Measurements from ENCODE around the gene AK1. TPM values are rescaled to one million over a fixed set of nuclear protein-coding genes. Genes with fewer than 3 reads are reported as not detected.
A peak's percentile ranks its signal among the peaks of the same experiment; 100 is the strongest.

AK1 gene
- total and polyA plus RNA-seq, 2 of the 13 experiments (the other 11 are each of a cell fraction or from before 2014, with no cell fraction given): 19.1 to 32.8 TPM

DNA sequence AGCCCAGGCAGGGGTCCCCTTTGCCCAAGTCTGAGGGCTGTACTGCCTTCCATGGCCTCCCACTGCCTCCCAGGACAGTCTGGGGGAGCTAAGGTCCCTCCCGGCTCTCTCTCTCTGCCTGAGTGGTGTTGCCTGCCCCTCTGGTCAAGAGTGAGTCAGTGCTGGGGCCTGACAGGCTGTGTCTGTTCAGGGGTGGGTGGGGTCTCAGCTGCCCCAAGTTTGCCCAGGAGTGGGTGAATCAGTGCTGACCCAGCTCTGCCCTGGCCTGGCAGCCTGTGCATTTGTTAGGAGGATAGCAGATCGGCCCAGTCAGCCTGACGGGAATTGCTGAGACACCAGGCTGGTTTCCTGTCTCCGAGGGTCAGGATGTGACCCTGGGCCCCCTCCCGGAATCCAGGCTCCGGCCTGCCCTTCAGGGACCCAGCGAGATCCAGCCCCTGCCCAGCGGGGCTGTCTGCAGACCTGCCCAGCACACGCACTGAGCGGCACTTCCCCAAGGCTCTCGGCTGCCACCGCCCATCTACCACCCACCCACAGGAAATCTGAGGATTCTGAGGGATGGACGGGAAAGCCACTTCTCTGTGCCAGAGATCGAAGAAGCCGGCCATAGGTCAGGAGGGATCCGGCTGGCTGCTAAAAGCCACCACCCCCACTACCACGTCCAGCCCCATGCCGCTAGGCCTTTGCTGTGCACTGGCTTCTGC, 38.9 kb downstream of the AK1 start:
- peak overlapping the region; percentile 54 for H3K9ac ChIP-seq (ENCODE audit: insufficient read depth, low read depth, low read length)
- FAIRE-seq: no peak
- TF ChIP-seq SOX6 (IDR thresholded peaks at IDR 0.05): no peak
- peak; percentile 23; the same call in 1 of the 2 replicates for TF ChIP-seq SOX6 (CRISPR knock-in tag; IDR thresholded peaks at IDR 0.05)
- TF ChIP-seq, protein P1, sequence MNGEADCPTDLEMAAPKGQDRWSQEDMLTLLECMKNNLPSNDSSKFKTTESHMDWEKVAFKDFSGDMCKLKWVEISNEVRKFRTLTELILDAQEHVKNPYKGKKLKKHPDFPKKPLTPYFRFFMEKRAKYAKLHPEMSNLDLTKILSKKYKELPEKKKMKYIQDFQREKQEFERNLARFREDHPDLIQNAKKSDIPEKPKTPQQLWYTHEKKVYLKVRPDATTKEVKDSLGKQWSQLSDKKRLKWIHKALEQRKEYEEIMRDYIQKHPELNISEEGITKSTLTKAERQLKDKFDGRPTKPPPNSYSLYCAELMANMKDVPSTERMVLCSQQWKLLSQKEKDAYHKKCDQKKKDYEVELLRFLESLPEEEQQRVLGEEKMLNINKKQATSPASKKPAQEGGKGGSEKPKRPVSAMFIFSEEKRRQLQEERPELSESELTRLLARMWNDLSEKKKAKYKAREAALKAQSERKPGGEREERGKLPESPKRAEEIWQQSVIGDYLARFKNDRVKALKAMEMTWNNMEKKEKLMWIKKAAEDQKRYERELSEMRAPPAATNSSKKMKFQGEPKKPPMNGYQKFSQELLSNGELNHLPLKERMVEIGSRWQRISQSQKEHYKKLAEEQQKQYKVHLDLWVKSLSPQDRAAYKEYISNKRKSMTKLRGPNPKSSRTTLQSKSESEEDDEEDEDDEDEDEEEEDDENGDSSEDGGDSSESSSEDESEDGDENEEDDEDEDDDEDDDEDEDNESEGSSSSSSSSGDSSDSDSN (CRISPR knock-in tag; IDR thresholded peaks at IDR 0.05): peak; percentile 77
- TF ChIP-seq ZFY (CRISPR knock-in tag; IDR thresholded peaks at IDR 0.05): peak; percentile 66
- no peak for TF ChIP-seq KLF13 (CRISPR knock-in tag; IDR thresholded peaks at IDR 0.05)
- no peak for TF ChIP-seq ZNF567 (CRISPR knock-in tag; IDR thresholded peaks at IDR 0.05; ENCODE audit: borderline replicate concordance)
- TF ChIP-seq NR2F1 (CRISPR knock-in tag; IDR thresholded peaks at IDR 0.05): peak in 1 of 2 experiments; percentile 72; a peak in 2 of 4 replicates
- TF ChIP-seq ZNF17 (CRISPR knock-in tag; IDR thresholded peaks at IDR 0.05): no peak
- TF ChIP-seq, protein P2, sequence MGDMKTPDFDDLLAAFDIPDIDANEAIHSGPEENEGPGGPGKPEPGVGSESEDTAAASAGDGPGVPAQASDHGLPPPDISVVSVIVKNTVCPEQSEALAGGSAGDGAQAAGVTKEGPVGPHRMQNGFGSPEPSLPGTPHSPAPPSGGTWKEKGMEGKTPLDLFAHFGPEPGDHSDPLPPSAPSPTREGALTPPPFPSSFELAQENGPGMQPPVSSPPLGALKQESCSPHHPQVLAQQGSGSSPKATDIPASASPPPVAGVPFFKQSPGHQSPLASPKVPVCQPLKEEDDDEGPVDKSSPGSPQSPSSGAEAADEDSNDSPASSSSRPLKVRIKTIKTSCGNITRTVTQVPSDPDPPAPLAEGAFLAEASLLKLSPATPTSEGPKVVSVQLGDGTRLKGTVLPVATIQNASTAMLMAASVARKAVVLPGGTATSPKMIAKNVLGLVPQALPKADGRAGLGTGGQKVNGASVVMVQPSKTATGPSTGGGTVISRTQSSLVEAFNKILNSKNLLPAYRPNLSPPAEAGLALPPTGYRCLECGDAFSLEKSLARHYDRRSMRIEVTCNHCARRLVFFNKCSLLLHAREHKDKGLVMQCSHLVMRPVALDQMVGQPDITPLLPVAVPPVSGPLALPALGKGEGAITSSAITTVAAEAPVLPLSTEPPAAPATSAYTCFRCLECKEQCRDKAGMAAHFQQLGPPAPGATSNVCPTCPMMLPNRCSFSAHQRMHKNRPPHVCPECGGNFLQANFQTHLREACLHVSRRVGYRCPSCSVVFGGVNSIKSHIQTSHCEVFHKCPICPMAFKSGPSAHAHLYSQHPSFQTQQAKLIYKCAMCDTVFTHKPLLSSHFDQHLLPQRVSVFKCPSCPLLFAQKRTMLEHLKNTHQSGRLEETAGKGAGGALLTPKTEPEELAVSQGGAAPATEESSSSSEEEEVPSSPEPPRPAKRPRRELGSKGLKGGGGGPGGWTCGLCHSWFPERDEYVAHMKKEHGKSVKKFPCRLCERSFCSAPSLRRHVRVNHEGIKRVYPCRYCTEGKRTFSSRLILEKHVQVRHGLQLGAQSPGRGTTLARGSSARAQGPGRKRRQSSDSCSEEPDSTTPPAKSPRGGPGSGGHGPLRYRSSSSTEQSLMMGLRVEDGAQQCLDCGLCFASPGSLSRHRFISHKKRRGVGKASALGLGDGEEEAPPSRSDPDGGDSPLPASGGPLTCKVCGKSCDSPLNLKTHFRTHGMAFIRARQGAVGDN (CRISPR knock-in tag; IDR thresholded peaks at IDR 0.05): peak; percentile 85
- peak; percentile 88 for TF ChIP-seq HNRNPL (IDR thresholded peaks at IDR 0.05; ENCODE audit: low read depth, low read length)
- TF ChIP-seq RBFOX2 (IDR thresholded peaks at IDR 0.05; ENCODE audit: low read depth, low read length): peak; percentile 25; the same call in 1 of the 2 replicates
- 0 out of 2 replicates have a peak, but pooled peaks have one; percentile 38 for TF ChIP-seq NR2C2 (CRISPR knock-in tag; IDR thresholded peaks at IDR 0.05; ENCODE audit: borderline replicate concordance)
- TF ChIP-seq ZFX (CRISPR knock-in tag; IDR thresholded peaks at IDR 0.05; ENCODE audit: low read depth): peak; percentile 76
- TF ChIP-seq SIX1 (CRISPR knock-in tag; IDR thresholded peaks at IDR 0.05; ENCODE audit: borderline replicate concordance): no peak
- TF ChIP-seq, protein P3, sequence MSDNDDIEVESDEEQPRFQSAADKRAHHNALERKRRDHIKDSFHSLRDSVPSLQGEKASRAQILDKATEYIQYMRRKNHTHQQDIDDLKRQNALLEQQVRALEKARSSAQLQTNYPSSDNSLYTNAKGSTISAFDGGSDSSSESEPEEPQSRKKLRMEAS (IDR thresholded peaks at IDR 0.05): no peak
- TF ChIP-seq RXRB (CRISPR knock-in tag; IDR thresholded peaks at IDR 0.05; ENCODE audit: borderline replicate concordance): peak; percentile 51
- TF ChIP-seq NR2F6 (IDR thresholded peaks at IDR 0.05): peak; percentile 61
- peak; percentile 77 for TF ChIP-seq NR2F6 (CRISPR knock-in tag; IDR thresholded peaks at IDR 0.05)
- TF ChIP-seq GATAD2A (CRISPR knock-in tag; IDR thresholded peaks at IDR 0.05): 0 out of 2 replicates have a peak, but pooled peaks have one; percentile 14
- TF ChIP-seq FOSL2 (CRISPR knock-in tag; IDR thresholded peaks at IDR 0.05): peak; percentile 52; the same call in 1 of the 2 replicates

More for the DNA sequence above, 38.9 kb downstream of the AK1 start:
- peak overlapping the region; percentile 62 for H3K4me2 ChIP-seq (ENCODE audit: low read depth, low read length)
- in situ Hi-C loops (cut with HindIII; ENCODE audit: extremely low pct_ligation_motif_present, low pct_unique_long_range_greater_than_20kb) (no loop called here), intact Hi-C loops (cut with micrococcal nuclease; ENCODE audit: unreplicated experiment) (no loop called here)
- ChIA-PET POLR2A (interaction anchor here (1.3 kb wide), 2 partner anchors 10 to 14 kb away, joined by 3 to 4 read pairs; no protein-coding TSS in a partner anchor), CTCF (ENCODE audit: low intra/inter-chr PET ratio, low total read pairs) (no interaction called here)
- H3K9me3 ChIP-seq (ENCODE audit: low read length): no peaks in the 10 kb centered on the region
- H3K4me3 ChIP-seq (replicated peaks in 1 of 3; ENCODE audit: insufficient read depth in 1 of 3, low read depth in 2 of 3, low read length in 3 of 3): peak overlapping the region; percentile 16 to 65 (median 18); a peak in 5 of 6 replicates
- H3K27ac ChIP-seq (ENCODE audit: extremely low read length, insufficient read depth, low read length): no peak overlapping the region
- no peak overlapping the region for H2AFZ ChIP-seq (ENCODE audit: low read length)
- no TSS peak for BruUV-seq (replicated peaks)
- ATAC-seq: peak; percentile 82
- H3K36me3 ChIP-seq (replicated peaks in 1 of 2; ENCODE audit: control insufficient read depth in 1 of 2, insufficient read depth in 2 of 2, low read length in 2 of 2): no peaks in the 10 kb centered on the region
- H4K20me1 ChIP-seq (ENCODE audit: insufficient read depth, low read length): no peaks in the 10 kb centered on the region
- no peak for DNase-seq (ENCODE audit: low spot score)
- H3K79me2 ChIP-seq (ENCODE audit: insufficient read depth, low read length): no peaks in the 10 kb centered on the region
- H3K27me3 ChIP-seq (ENCODE audit: control insufficient read depth in 1 of 2, insufficient read depth in 2 of 2, low read length in 2 of 2): no peaks in the 10 kb centered on the region; a peak in 1 of 5 replicates
- H3K4me1 ChIP-seq (ENCODE audit: insufficient read depth, low read length): peaks cover 50% of the 10 kb centered on the region
- WGBS (ENCODE audit: low lambda C conversion rate): 5% methylated on average over 7 of the region's 18 CpGs

Measured in HepG2 (cell line).